Smooth muscle cell (in vitro differentiated cells): ENCODE results near the gene MAPKAP1. TPM values are rescaled to one million over a fixed set of nuclear protein-coding genes. Genes with fewer than 3 reads are reported as not detected.
"Not testable (repeated sequence)": the region's sequence is repeated elsewhere in the genome, so short reads cannot be mapped to it uniquely, and the experiment has no call there.

Source experiments
- DNase-seq: peaks from one replicate; lab custom pipeline; 2025; ENCODE audit not compliant: unreplicated experiment; lab: John Stamatoyannopoulos, UW
- H2AFZ ChIP-seq: fragments of 200-600 bp; sonication (generic); 2 replicates; pipeline ENCODE4 v1.6.0; 2016; ENCODE audit warnings: antibody characterized with exemption, low read depth, mild to moderate bottlenecking
- H3F3A ChIP-seq: fragments of 200-600 bp; sonication (generic); 2 replicates; pipeline ENCODE4 v1.6.0; 2017; ENCODE audit warnings: antibody characterized with exemption, low read depth
- H3K27ac ChIP-seq: fragments of 200-600 bp; sonication (generic); 2 replicates; pipeline ENCODE4 v1.5.1; 2016; ENCODE audit warnings: low read depth, mild to moderate bottlenecking
- H3K27me3 ChIP-seq: fragments of 200-600 bp; sonication (generic); 2 replicates; pipeline ENCODE4 v1.6.1; 2016; ENCODE audit warnings: low read depth, mild to moderate bottlenecking
- H3K36me3 ChIP-seq: fragments of 200-600 bp; sonication (generic); 2 replicates; pipeline ENCODE4 v1.5.1; 2016; ENCODE audit warnings: low read depth
- H3K4me1 ChIP-seq: fragments of 200-600 bp; sonication (generic); 2 replicates; pipeline ENCODE4 v1.5.1; 2016; ENCODE audit warnings: low read depth
- H3K4me2 ChIP-seq: fragments of 200-600 bp; sonication (generic); 2 replicates; pipeline ENCODE4 v1.6.0; 2016; ENCODE audit warnings: mild to moderate bottlenecking
- H3K4me3 ChIP-seq: fragments of 200-600 bp; sonication (generic); 2 replicates; pipeline ENCODE4 v1.5.1; 2016; ENCODE audit warnings: mild to moderate bottlenecking
- H3K79me2 ChIP-seq: fragments of 200-600 bp; sonication (generic); 2 replicates; pipeline ENCODE4 v1.6.0; 2016; ENCODE audit warnings: low read depth, mild to moderate bottlenecking
- H3K9ac ChIP-seq: fragments of 200-600 bp; sonication (generic); 2 replicates; pipeline ENCODE4 v1.6.0; 2016; ENCODE audit warnings: low read depth
- H3K9me3 ChIP-seq: fragments of 200-600 bp; sonication (generic); replicated peaks from 2 replicates; pipeline ENCODE4 v1.5.1; 2016; ENCODE audit warnings: low read depth
- H4K20me1 ChIP-seq: fragments of 200-600 bp; sonication (generic); 2 replicates; pipeline ENCODE4 v1.6.0; 2016; ENCODE audit warnings: low read depth
- CTCF ChIP-seq: fragments of 200-600 bp; sonication (generic); IDR thresholded peaks from 2 replicates; pipeline ENCODE4 v1.5.1; 2017; ENCODE audit warnings: borderline replicate concordance, mild to moderate bottlenecking, antibody characterized with exemption; ENCODE audit not compliant: insufficient read depth, poor library complexity, severe bottlenecking
- WGBS: methylation state at CpG from one replicate; pipeline ENCODE4 v1.1.7; 2016; ENCODE audit warnings: low lambda C conversion rate; 5-methylcytosine and 5-hydroxymethylcytosine counted together
- polyA plus RNA-seq: library from polyadenylated mRNA; unstranded; fragments of >200 nt; fragmentation: Nextera tagmentation; extraction: Ambion mirVana; gene quantifications from 2 replicates; pipeline ENCODE4 v1.2.1, GENCODE V29; 2016
- total RNA-seq: library from RNA; depleted of rRNA; stranded (reverse); fragments of >200 nt; gene quantifications from 2 replicates; pipeline ENCODE4 v1.2.3, GENCODE V29; 2014

The MAPKAP1 gene
- total and polyA plus RNA-seq, 2 experiments from 2014 or later, result 50.1 to 74.5 TPM

- Histone ChIP-seq H3K4me2 (no peak overlapping the region), H2AFZ (no peak overlapping the region), H3F3A (no peaks in the 10 kb centered on the region), H3K27me3 (no peaks in the 10 kb centered on the region), H3K36me3 (peaks cover 6% of the 10 kb centered on the region), H3K4me3 (no peak overlapping the region), H3K27ac (no peak overlapping the region), H4K20me1 (no peaks in the 10 kb centered on the region), H3K79me2 (peaks cover 5% of the 10 kb centered on the region), H3K4me1 (no peaks in the 10 kb centered on the region), H3K9me3 (peaks cover 3% of the 10 kb centered on the region), H3K9ac (no peak overlapping the region)
- TF ChIP-seq CTCF, result no peak
- WGBS, result 97% methylated on average over 2 of the region's 2 CpGs
- DNase-seq, result no peak
These were observed 132.7 kb downstream of the MAPKAP1 start for GRCh38 chr9:125574126-125574877.

GRCh38 chr9:125572461-125572860, 134.5 kb downstream of the MAPKAP1 start:
- H2AFZ ChIP-seq, H3F3A ChIP-seq, H3K36me3 ChIP-seq, H3K9ac ChIP-seq, DNase-seq, H3K4me3 ChIP-seq, H3K79me2 ChIP-seq, H3K4me1 ChIP-seq, H4K20me1 ChIP-seq, H3K4me2 ChIP-seq, H3K27me3 ChIP-seq, H3K27ac ChIP-seq, H3K9me3 ChIP-seq: not testable (repeated sequence)
- WGBS, result 100% methylated on average over 1 of the region's 1 CpG

GRCh38 chr9:125571824-125572223, 135.2 kb downstream of the MAPKAP1 start:
- not testable (repeated sequence) for H3K27me3 ChIP-seq, H3K79me2 ChIP-seq, H3K27ac ChIP-seq, H3K9ac ChIP-seq, H2AFZ ChIP-seq, H3K4me3 ChIP-seq, H3K4me1 ChIP-seq, H3K9me3 ChIP-seq, DNase-seq, H3F3A ChIP-seq, H3K36me3 ChIP-seq, H3K4me2 ChIP-seq, H4K20me1 ChIP-seq
- 96% methylated on average over 3 of the region's 3 CpGs for WGBS

- Histone ChIP-seq H3K9ac (no peak overlapping the region), H3K4me1 (peaks cover under 1% of the 10 kb centered on the region), H3K36me3 (peaks cover 6% of the 10 kb centered on the region), H3K4me3 (no peak overlapping the region), H3F3A (peaks cover 7% of the 10 kb centered on the region), H4K20me1 (no peaks in the 10 kb centered on the region), H3K27ac (no peak overlapping the region), H3K27me3 (no peaks in the 10 kb centered on the region), H3K9me3 (peaks cover 3% of the 10 kb centered on the region), H3K79me2 (peaks cover 5% of the 10 kb centered on the region), H2AFZ (no peak overlapping the region), H3K4me2 (no peak overlapping the region)
- 92% methylated on average over 2 of the region's 2 CpGs for WGBS
- no peak for DNase-seq
- TF ChIP-seq CTCF, result no peak
These were observed 136.8 kb downstream of the MAPKAP1 start for GRCh38 chr9:125570246-125570645.
